ENCODE data around the gene DPEP2.

DNA sequence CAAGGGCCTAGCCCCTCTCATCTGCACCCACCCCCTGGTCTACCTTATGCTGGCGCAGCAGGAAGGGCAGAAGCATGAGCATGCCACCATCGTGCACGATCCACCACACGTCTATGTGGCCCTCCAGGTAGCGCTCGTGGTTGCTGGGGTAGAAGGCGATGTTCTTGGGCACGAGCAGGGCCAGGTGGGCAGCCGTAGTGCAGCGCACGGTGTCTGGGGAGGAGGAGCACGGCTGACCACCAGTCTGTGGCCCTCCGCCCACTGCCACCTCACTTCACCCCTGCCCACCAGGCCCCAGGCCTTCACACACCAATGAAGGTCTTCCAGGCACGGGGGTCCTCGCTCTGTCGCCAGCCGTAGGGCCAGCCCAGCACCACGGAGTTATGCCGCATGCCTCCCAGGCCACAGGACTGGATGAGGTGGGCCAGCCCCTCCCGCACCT, 53.1 kb downstream of the DPEP2 start:
- no peak for TF ChIP-seq CTCF (IDR thresholded peaks at IDR 0.05; ENCODE audit: poor library complexity)
- TF ChIP-seq EZH2 (IDR thresholded peaks at IDR 0.05; ENCODE audit: borderline replicate concordance): no peak

Data from hepatocyte (in vitro differentiated cells).